GM18867 (cell line): Measurements from ENCODE around the gene WDR86.

Source experiments
- ATAC-seq: cut with Tn5 transposase; IDR thresholded peaks from one replicate; pipeline ENCODE4 v1.9.1; 2021; ENCODE audit warnings: mild to moderate bottlenecking, moderate library complexity; ENCODE audit not compliant: unreplicated experiment

Gene WDR86

DNA sequence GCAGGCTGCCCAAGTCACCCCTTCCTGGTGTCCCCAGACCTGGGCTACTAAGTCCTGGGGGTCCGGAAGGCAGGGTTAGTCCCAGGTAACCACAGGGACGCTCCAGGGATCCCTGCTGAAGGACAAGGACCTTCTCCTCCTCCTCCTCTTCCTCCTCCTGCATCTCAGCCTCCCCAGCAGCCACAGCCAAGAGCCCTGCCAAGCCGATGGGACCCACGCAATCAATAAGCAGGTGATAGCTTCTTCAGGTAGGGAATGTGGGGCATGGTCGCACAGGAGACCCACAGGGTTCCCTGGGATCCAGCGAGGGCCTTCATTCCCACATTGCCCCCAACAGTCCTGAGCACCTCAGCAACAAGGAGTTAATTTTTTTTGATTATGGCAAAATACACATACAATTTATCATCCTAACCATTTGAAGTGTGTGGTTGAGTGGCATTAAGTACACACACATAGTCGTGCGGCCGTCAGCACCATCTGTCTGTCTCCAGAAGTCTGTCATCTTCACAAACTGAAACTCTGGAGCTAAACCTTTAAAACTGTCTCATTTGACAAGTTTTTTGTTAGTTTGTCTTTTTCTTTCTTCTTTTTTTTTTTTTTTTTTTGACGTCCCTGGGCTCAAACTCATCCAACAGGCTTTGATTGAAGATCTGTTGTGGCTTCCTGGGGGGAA, 18.0 kb upstream of the WDR86 start:
- ATAC-seq = no peak

DNA sequence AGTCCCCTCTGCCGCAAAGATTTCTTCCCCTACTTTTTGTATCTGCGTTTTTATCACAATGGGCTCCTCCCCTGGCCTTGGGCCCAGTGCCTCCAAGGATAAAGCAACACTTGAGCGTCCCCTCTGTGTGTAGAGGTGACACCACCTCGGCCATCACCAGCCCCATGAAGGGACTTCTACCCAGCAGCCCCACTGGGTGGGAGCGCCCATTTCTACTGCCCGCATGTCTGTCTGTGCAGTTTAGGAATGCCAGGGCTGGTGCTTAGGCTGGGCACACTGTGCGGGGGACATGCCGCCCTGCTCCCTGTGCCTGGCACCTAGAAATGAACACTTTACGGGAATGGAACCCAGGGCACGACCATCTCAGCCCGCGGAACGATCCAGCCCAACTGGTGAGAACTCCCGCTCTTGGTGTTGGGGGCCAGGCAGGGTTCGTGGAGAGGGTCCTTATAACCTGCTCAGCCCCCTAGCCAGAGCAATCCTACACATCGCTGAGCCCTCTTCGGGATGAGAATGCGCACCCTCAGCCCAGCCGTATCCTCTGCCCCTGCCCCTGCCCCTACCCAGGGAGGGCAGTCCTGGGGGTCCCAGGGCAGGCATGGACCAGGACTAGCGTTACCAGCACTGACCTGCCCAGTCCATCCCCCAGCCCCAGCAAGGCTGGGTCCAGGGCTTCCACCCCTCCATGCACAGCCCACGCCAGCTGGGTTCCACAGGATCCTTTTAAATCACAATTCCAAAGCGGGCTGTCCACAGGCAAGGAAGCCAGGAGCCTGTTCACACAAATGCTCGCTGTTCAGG, 17.3 kb upstream of the WDR86 start:
- no peak for ATAC-seq

DNA sequence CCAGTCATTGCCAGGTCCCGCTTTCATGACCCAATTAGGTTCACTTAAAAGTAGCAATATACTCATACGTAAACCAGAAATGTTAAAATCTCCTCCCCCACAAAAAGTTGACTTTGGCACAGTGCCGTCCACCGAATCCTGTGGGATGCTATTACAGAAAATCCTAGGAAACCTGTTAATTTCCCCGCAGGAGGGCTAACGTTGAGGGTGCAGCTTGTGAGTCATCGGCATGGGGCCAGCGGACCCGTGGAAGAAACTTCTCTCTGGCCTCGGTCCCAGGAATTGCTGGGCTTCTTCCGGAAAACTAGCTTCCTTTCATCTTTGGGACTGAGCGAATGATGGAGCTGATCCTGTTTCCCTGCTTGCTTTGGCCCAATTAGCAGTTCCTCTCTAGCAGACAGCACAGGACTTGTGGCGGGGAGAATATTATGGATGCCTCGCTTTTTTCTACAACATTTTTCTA, 16.6 kb upstream of the WDR86 start:
- no peak for ATAC-seq

DNA sequence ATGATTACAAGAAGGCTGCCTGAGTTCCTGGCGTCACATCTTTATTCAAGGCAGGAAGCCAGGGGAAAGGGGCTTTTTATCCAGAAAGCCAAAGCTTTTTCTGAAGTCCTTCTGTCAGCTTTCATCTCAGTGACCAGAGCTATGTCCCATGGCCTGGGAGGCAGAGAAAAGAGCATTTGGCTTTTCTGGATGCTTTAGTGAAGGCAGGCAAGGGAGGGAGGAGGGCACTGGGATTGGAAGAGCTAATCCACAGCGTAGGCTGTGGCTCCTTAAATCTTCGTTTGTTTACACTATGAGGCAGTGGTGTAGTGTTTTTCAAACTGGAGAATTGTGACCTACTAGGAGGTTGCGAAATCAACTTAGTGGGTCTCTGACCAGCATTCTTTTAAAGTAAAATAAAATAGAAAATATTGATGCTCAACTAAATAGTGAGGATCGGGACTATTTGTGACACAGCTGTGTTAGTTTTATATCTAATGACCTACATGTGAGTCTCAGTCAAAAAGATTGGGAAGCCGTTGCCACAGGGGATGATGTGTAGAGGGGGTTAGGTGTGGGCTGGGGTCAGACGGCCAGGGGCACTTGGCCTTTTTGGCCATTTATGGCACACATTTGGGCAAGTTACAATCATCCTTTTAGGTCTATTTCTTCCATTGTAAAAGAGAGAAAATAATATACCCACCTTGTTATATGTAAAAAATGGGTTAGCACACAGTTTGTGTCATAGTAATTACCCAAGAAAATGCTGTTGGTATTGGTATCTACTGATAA, 16.0 kb upstream of the WDR86 start:
- ATAC-seq = no peak

DNA sequence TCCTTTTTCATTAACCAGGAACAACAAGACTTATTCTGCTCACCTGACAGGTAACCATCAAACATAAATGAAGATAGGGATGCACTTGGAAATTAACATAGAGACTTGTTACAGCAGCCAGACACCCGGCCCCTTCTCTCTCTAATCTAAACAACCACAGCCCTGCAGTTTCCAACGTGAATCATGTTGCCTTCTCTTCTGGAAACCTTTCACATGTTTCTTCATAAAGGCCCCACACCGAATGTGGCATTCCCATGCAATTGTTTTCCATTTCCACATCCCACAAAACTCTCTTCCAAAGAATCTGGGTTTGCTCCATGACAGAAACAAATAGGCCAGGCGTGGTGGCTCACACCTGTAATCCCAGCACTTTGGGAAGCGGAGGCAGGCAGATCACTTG, 15.0 kb upstream of the WDR86 start:
- ATAC-seq = no peak

DNA sequence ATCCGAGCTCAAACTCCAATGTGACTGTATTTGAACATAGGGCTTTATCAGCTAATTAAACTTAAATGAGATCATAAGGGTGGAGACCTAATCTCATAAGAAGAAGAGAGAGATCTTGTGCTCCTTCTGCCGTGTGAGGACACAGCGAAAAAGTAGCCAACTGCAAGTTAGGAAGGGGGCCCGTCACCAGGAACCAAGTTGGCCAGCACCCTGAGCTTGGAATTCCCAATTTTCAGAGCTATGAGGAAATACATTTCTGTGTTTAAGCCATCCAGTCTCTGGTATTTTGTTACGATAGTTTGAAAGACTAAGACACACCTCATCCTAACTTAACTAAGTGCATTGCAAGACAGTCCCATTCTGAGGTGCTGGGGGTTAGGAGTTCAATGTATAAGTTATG, 14.1 kb upstream of the WDR86 start:
- no peak for ATAC-seq

DNA sequence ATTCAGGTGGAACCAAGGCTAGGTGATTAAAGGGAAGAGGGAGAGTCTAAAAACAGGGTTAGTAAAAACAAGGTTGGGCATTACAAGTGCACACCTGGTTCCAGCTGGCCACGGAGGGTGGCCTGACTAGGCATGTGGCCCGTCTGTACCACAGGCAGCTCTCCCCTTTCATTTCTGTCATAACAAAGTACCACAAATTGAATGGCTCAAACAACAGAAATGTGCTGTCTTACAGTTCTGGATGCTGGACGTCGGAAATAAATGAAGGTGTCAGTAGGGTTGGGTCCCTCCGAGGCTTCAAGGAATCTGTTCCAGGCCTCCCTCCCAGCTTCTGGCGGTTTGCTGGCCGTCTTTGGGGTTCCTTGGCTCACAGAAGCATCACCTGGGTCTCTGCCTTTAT, 13.4 kb upstream of the WDR86 start:
- ATAC-seq = no peak

DNA sequence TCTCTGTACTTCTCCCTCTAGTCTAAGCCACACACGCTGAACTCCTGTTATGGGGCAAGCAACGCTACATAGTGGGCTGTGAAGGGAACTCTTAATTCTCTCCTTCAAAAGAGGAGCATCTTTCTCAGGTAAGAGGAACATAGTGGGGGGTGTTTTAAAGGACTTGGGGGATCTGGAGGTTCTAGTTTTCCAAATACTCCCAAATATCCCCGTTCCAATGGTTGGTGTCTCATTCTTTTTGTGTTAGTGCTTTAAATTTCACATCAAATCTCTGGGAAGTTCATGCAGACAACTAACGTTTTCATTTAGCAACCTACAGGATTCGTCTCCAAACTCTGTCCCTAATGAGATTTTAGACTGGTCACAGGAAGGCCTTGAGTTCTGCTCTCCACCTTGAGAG, 12.4 kb upstream of the WDR86 start:
- no peak for ATAC-seq

DNA sequence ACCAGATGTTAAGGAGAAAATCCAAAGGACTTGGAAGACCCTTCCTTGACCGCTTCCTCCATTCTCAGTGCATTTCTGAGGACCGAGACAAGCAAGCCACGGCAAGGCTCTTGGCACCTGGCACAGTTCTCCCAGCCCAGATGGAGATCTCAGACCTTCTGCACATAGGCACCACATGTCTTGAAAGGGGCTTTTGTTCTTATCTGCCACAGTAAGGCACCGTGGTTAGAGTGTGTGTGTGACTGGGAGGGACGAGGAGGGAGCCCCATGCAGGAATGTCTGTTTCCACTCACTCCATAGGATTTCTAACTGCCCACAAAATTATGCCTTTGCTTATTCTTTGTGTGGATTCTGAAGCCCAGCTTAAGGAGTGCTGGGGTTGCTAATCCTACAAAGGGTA, 10.3 kb upstream of the WDR86 start:
- ATAC-seq = no peak

DNA sequence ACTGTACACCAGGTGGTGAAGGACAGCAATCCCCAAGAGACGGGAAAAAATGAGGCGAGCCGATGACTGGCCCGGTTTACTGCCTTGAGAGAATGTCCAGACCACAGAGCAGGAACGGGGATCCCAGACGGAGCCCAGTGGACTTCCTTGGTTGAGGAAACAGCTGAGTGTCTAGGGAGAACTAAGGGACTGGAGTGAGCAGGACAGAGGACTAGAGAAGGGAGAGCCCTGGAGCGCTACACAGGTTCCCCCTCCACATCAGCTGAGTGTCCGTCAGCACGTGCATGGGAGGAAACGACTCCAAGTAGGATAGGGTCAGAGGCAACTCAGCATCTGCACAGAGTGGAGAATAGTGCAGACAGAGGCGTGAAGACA, 7.1 kb upstream of the WDR86 start:
- ATAC-seq = no peak

DNA sequence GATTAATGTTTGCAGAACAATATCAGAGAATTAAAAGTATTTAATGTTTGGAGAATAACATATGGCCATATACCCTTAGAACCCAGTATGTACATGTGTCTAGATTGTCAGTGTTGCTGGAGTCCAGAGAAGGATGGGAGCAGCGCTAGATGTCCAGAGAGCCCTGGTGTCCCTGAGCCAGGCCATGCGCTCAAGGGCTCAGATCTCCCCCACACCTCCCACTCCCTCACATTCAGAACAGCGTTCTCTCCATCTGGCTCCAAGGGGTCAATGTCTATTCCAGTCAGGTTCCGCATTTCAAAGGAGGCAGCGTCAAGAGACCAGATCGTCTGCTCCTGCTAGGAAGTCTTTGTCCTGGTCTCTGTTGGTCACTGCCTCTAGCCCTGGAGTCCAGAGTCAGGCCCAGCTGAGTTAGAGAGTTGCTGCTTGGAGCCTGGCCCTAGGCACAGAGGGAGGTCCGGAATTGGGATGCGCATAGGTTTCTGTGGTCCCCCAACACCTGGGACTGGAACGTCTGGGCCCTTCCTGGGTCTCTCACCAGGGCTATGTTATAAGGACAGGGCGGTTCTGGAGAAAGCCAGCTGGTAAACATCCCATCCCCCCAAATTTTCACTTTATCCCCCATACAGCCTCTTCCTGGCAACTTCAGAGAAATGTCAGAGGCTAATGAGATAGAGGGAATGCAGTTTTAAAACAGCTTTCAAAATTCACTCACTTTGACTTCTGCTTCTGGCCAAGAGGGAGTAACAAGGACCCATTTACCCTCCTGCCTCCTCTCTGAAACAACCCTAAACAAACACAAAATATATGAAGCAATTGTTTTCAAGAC, 6.5 kb upstream of the WDR86 start:
- no peak for ATAC-seq

DNA sequence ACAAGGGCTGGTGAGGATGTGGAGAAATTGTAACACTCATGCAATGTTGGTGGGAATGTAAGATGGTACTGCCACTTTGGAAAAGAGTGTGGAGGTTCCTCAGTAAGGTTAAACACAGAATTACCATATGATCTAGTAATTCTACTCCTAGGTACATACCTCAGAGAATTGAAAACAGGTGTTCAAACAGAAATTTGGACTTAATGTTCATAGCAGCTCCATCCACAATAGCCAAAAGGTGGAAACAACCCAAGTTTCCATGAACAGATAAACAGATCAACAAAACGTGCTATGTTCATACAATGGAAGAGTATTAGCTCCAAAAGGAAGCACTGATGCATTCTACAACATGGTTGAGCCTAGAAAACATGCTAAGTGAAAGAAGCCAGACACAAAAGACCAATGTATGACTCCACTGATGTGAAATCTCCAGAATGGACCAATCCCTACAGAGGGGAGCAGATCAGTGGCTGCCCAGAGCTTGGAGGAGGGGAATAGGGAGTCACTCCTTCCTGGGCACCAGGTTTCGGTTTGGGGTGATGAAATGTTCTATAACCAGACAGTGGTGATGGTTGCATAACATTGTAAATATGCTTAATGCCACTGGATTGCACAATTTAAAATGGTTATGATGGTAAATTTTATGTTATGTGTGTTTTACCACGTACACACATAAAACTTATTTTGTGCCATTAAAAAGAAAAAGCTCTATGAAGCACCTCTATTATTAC, 5.7 kb upstream of the WDR86 start:
- ATAC-seq = no peak

DNA sequence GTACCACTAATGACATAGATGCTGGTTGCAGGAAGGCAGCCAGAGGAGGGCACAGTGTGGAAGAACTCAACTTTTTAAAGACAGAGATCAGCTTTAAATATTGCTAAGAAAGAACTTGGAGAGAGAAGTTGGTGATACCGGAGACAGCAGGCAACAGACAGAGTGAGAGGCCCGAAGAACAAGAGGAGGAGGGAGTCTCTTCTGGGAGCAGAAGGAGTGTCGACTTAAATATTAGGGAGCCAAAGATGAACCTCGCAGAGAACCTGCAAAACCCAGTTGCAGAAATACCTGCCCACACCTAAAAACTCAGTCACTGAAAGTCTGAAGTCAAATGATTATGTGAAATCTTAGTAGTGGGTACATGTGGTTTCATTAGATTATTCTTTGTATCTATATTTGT, 3.4 kb upstream of the WDR86 start:
- no peak for ATAC-seq

DNA sequence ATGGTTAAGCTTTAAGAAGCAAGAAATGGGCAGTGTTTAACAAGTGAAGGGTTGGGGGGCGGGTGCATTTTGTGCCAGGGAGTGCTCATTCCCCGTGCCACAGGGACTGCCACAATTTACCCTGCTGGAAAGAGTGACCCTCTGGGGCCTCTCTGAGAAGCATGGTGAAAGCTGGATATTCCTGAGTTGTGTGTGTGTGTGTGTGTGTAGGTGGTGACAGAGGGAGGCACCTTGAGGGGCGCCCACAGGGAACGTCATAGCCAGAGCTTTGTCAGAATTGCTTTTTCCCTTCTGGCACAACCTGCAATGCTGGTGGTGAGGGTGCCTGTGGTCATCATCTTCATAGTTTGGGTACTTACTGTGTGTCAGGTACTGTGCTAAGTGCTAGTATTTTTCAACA, 2.5 kb upstream of the WDR86 start:
- no peak for ATAC-seq

DNA sequence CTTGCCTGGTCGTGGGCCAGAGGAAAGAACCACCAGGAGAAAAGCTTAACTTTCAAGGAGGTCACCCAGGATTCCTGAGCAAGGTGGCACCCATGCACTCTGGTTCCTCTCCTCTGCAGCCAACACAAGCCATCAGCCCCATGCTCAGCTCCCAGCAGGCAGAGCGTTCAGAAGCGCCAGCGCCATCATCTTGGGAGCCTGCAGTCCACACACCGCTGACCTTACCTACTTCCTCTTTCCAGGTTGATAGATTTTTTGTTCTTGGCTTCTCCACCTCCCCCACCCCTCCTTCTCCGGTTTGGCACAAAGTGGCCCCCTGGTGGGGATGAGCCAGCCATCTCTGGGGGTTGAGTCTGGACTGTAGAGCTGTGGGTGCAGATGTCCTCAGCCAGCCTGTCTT, 1.7 kb upstream of the WDR86 start:
- no peak for ATAC-seq

DNA sequence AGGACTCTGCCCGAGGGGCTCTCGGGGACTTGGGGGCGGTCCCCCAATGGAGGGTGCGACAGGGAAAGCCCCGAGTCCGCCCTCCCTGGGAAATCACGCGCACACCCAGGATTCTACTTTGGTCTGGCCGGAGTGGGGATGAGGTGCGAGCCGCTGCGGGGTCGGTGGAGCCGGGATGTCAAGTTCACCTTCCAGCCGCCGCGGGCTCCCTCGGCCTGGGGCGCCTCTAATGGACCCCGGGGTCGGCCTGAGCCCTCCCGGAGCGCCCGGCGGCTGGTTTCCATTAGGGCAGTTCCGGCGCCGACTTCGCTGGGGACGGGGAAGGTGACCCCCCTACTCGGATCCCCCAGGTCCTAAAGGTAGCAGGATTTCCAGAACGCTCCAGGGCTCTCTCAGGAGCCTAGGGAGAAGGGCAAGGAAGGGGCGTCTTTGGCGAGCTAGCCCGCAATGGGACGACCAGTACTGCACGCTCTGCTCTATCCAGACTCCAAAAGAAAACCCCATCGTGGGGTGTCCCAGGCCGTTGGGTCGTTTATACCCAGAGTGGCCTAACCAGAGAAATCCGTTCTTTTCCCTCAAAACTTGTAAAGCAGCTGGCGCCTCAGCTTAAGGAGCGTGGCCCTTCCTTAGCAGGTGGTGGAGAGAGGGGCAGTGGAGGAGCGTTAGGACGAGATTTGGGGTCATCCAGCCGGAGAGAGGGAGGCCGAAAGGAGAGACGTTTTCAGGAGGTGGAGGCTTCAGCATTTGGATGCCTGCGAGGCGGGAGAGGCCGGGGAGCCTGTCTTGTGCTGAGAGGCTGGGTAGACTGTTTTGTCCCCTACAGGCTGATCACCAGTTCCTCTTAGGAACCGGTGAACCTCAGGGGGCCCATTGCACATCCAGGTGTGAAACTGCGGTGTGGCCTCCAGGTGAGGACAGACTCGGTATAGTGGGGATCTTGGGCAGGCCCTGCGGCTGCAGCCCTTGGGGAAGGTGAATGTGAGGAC, 860 bp upstream of the WDR86 start:
- no peak for ATAC-seq

DNA sequence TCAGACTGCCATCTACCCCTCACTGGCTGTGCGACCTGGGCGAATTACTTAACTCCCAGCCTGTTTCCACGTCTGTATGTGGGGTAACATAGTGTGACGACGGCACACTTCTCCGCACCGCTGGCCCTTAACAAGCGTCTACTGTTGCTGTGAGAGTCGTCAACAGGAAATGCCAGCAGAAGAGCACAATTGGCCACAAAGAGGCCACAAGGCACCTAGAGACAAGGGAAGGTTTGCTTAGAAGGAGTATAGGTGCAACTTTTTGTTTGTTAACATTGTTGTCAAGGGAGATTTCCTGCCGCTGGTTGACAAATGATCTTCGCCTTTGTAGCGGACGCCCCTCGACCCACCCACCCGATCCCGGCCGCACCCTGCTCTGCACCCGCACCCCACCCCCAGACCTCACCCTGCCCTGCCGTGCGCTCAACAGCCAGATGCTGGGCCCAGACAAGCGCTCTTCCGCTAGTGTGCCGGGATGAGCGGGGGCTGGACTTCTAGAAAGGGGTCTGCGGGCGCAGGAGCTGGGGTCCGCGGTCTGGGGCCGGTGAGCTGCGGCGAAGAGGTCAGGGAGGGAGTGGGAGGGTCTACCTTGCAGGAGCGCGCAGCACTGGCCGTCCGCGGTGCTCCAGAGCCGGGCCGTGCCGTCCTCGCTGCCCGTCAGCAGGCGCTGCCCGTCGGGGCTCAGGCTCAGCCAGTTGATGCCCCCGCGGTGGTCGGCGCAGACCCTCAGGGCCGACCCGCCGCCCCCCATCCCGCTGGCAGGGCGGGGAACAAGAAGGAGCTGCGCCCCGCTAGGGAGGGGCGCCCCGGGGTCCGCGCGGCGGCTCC, 785 bp downstream of the WDR86 start:
- ATAC-seq = peak; percentile 61

DNA sequence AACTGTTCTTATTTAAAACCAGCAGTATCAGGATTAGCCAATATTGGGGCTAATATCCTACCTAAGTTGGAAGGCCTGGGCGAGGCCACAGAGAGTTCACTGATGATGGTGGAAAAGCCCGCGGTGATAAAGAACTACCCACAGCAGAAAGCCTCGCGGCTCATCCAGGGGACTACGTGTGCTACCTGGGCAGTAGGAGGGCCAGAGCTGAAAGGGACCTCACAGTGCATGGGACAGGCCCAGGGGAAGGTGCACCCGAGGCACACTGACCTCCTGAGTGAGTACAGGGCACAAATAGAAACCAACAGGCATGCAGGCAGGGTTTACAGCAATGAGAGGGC, 1.4 kb downstream of the WDR86 start:
- no peak for ATAC-seq
